ENCODE measurements around the gene EVC. TPM values are rescaled to one million over a fixed set of nuclear protein-coding genes. Genes with fewer than 3 reads are reported as not detected.
A peak's percentile ranks its signal among the peaks of the same experiment; 100 is the strongest.
"Not testable (repeated sequence)": the region's sequence is repeated elsewhere in the genome, so short reads cannot be mapped to it uniquely, and the experiment has no call there.

Gene EVC
- total and polyA plus RNA-seq, 2 experiments from 2014 or later: 4.8 to 8.6 TPM

DNA sequence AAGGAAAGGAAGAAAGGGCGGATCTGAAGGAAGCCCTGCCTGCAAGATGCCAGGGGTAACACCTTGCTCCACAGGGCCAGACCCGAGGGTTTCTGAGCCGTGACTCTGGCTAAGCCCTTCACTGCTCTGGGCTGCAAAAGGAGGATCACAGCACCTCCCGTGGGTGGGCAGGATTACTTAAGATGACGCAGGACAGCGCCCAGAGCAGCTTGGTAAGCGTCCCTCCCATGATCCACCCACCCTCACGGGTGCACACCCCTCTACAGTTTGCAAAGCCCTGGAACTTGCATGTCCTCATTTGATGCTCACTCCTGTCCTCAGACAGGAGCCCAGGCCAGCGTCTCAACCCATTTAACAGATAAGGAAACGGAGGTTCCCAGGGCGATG, 117.0 kb downstream of the EVC start:
- TF ChIP-seq, protein P1, sequence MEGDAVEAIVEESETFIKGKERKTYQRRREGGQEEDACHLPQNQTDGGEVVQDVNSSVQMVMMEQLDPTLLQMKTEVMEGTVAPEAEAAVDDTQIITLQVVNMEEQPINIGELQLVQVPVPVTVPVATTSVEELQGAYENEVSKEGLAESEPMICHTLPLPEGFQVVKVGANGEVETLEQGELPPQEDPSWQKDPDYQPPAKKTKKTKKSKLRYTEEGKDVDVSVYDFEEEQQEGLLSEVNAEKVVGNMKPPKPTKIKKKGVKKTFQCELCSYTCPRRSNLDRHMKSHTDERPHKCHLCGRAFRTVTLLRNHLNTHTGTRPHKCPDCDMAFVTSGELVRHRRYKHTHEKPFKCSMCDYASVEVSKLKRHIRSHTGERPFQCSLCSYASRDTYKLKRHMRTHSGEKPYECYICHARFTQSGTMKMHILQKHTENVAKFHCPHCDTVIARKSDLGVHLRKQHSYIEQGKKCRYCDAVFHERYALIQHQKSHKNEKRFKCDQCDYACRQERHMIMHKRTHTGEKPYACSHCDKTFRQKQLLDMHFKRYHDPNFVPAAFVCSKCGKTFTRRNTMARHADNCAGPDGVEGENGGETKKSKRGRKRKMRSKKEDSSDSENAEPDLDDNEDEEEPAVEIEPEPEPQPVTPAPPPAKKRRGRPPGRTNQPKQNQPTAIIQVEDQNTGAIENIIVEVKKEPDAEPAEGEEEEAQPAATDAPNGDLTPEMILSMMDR (IDR thresholded peaks at IDR 0.05; ENCODE audit: poor library complexity): no peak
- TF ChIP-seq EZH2phosphoT487 (IDR thresholded peaks at IDR 0.05; ENCODE audit: low read depth, severe bottlenecking, unreplicated experiment) (no peak), EZH2 (IDR thresholded peaks at IDR 0.05; ENCODE audit: borderline replicate concordance) (no peak)
- H3K79me2 ChIP-seq: no peaks in the 10 kb centered on the region
- H3K9me3 ChIP-seq (ENCODE audit: low read depth): no peaks in the 10 kb centered on the region
- no peak overlapping the region for H3K27ac ChIP-seq
- H3K4me1 ChIP-seq (ENCODE audit: insufficient read depth): no peaks in the 10 kb centered on the region
- no peak overlapping the region for H2AFZ ChIP-seq
- H3K9me2 ChIP-seq (replicated peaks; ENCODE audit: insufficient read depth): no peaks in the 10 kb centered on the region
- H3K36me3 ChIP-seq (replicated peaks; ENCODE audit: insufficient read depth, low read depth): no peaks in the 10 kb centered on the region
- WGBS (ENCODE audit: low lambda C conversion rate, missing lambda C conversion rate): 96% methylated on average over 11 of the region's 11 CpGs
- DNase-seq (ENCODE audit: low spot score): no peak
- H4K20me1 ChIP-seq (ENCODE audit: insufficient read depth, poor library complexity, severe bottlenecking): no peaks in the 10 kb centered on the region
- no peaks in the 10 kb centered on the region for H3K27me3 ChIP-seq
- H3K4me3 ChIP-seq: no peak overlapping the region
- no peak overlapping the region for H3K4me2 ChIP-seq

DNA sequence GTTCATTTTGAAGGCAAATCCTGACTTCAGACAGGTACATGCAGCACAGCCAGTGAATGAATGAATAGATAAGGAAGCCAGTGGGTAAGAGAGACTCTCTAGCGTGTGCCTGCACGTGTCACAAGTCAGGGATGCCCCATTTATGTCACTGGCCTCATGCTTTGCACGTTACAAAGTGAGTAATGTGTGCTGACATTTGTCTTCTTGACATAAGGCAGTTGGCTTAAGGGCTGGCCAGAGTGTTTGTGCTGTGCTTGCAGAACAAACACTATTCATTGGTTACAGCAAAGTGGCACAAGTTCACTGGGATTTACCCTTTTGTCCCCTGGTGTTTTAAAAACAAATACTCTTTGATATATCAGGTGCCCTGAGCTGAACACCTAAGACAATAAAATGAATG, 125.9 kb downstream of the EVC start:
- Histone ChIP-seq H3K9me3 (ENCODE audit: low read depth) (no peaks in the 10 kb centered on the region), H3K4me1 (ENCODE audit: insufficient read depth) (no peaks in the 10 kb centered on the region), H3K4me2 (no peak overlapping the region), H3K9me2 (replicated peaks; ENCODE audit: insufficient read depth) (no peaks in the 10 kb centered on the region), H3K27ac (no peak overlapping the region), H4K20me1 (ENCODE audit: insufficient read depth, poor library complexity, severe bottlenecking) (no peaks in the 10 kb centered on the region), H3K36me3 (replicated peaks; ENCODE audit: insufficient read depth, low read depth) (no peaks in the 10 kb centered on the region), H3K4me3 (no peak overlapping the region), H3K79me2 (no peaks in the 10 kb centered on the region), H2AFZ (no peak overlapping the region), H3K27me3 (no peaks in the 10 kb centered on the region)
- TF ChIP-seq EZH2 (IDR thresholded peaks at IDR 0.05; ENCODE audit: borderline replicate concordance) (no peak), EZH2phosphoT487 (IDR thresholded peaks at IDR 0.05; ENCODE audit: low read depth, severe bottlenecking, unreplicated experiment) (no peak)
- TF ChIP-seq, protein P1 (IDR thresholded peaks at IDR 0.05; ENCODE audit: poor library complexity): no peak
- DNase-seq (ENCODE audit: low spot score): peak; percentile 28
- WGBS (ENCODE audit: low lambda C conversion rate, missing lambda C conversion rate): 38% methylated on average over 3 of the region's 3 CpGs

DNA sequence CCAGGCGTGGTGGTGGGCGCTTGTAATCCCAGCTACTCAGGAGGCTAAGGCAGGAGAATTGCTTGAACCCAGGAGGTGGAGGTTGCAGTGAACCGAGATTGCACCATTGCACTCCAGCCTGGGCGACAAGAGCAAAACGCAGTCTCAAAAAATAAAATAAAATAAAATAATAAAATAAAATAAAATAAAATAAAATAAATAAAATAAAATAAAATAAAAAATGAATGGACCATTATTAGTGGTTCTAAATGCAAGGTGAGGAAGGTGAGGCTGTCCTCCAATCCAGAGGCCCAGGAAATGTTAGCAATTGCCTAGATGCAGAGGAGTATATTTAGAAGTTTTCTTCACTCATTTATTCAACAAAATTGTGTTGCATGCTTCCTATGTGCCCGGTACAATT, 126.5 kb downstream of the EVC start:
- H3K27me3 ChIP-seq; H4K20me1 ChIP-seq (ENCODE audit: insufficient read depth, poor library complexity, severe bottlenecking); DNase-seq (ENCODE audit: low spot score); H3K79me2 ChIP-seq; H3K4me2 ChIP-seq; H3K9me2 ChIP-seq (replicated peaks; ENCODE audit: insufficient read depth); H3K27ac ChIP-seq; H3K9me3 ChIP-seq (ENCODE audit: low read depth); H3K4me3 ChIP-seq; H3K36me3 ChIP-seq (replicated peaks; ENCODE audit: insufficient read depth, low read depth); H3K4me1 ChIP-seq (ENCODE audit: insufficient read depth); H2AFZ ChIP-seq: not testable (repeated sequence)
- 88% methylated on average over 6 of the region's 6 CpGs for WGBS (ENCODE audit: low lambda C conversion rate, missing lambda C conversion rate)

DNA sequence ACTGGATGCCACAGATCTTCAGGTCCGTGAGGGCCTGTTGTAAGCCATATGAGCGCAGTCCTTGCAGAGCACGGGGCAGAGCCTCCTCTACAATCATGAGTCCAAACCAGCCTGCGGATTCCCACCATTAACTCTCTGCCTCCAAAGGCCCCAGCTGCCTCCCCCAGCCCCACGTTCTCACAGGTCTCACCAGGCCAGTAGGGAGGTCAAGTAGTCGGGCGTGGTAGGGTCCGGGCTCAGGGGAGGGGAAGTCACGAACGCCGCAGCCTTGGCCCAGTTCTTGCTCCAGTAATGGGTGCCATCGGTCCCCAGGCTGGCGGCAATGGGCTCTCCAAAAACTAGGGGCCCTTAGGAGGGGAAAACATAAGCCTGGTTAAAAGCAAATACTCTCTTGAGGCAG, 128.3 kb downstream of the EVC start:
- WGBS (ENCODE audit: low lambda C conversion rate, missing lambda C conversion rate): 99% methylated on average over 13 of the region's 13 CpGs
- Histone ChIP-seq H3K9me3 (ENCODE audit: low read depth) (no peaks in the 10 kb centered on the region), H2AFZ (no peak overlapping the region), H3K4me3 (no peak overlapping the region), H4K20me1 (ENCODE audit: insufficient read depth, poor library complexity, severe bottlenecking) (no peaks in the 10 kb centered on the region), H3K36me3 (replicated peaks; ENCODE audit: insufficient read depth, low read depth) (no peaks in the 10 kb centered on the region), H3K27me3 (no peaks in the 10 kb centered on the region), H3K79me2 (no peaks in the 10 kb centered on the region), H3K4me1 (ENCODE audit: insufficient read depth) (peaks cover 3% of the 10 kb centered on the region), H3K4me2 (no peak overlapping the region), H3K9me2 (replicated peaks; ENCODE audit: insufficient read depth) (no peaks in the 10 kb centered on the region), H3K27ac (no peak overlapping the region)
- no peak for TF ChIP-seq EZH2 (IDR thresholded peaks at IDR 0.05; ENCODE audit: borderline replicate concordance)
- TF ChIP-seq, protein P1 (IDR thresholded peaks at IDR 0.05; ENCODE audit: poor library complexity): no peak
- TF ChIP-seq EZH2phosphoT487 (IDR thresholded peaks at IDR 0.05; ENCODE audit: low read depth, severe bottlenecking, unreplicated experiment): no peak
- no peak for DNase-seq (ENCODE audit: low spot score)
